Lower leg skin (tissue), 3 donors: ENCODE measurements around the gene ITPRIPL1.

ENCODE experiments used
- CTCF ChIP-seq, 3 donors: fragments of 450-650 bp; IDR thresholded peaks; one replicate each; pipeline ENCODE4 v1.5.1; 2016; ENCODE audit warnings: antibody characterized with exemption in 3 of 3, mild to moderate bottlenecking in 3 of 3, moderate library complexity in 2 of 3
- POLR2A ChIP-seq, 2 donors: fragments of 450-650 bp; IDR thresholded peaks; one replicate each; pipeline ENCODE4 v1.6.1; 2016 to 2017; ENCODE audit warnings: antibody characterized with exemption in 2 of 2, mild to moderate bottlenecking in 1 of 2, moderate library complexity in 1 of 2

DNA sequence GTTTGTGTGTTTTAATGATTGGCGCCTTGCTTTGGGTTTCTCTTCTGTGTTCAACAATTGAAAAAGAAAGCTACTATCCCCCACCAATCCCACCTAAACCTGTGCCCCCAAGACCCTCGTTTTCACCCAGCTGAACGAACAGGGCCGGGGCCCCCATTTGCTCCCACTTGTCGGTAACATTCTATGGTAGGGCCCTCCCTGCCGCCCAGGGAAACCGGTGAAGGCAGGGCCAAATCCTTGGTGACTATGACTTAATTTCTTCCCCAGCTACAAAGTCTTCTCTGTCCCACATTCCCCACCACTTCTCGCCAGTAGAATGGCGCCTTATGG, 19.2 kb upstream of the ITPRIPL1 start:
- no peak for TF ChIP-seq CTCF (IDR thresholded peaks at IDR 0.05)
- TF ChIP-seq POLR2A (IDR thresholded peaks at IDR 0.05), result no peak
